IMR-90 (cell line): Measurements from ENCODE around the gene GRK2. TPM values are rescaled to one million over a fixed set of nuclear protein-coding genes. Genes with fewer than 3 reads are reported as not detected.

Experiments
- ATAC-seq: fragments of 200-7000 bp; cut with Tn5 transposase; 2 replicates; pipeline ENCODE4 v1.9.1; 2020; ENCODE audit warnings: low read depth, mild to moderate bottlenecking, moderate library complexity
- BruUV-seq: library from RNA; stranded (reverse); fragments of 400-500 nt; replicated peaks from 2 replicates; lab custom pipeline; 2021; lab: Mats Ljungman, UMichigan
- CTCF ChIA-PET: fragments of 300-600 bp; formaldehyde crosslinking; extraction: SDS; loops from one replicate; lab custom pipeline; 2021; ENCODE audit warnings: antibody characterized with exemption; lab: Yijun Ruan, JAX
- POLR2A ChIA-PET: fragments of 300-600 bp; sonication (Branson Sonifier 250); formaldehyde crosslinking; loops from one replicate; lab custom pipeline; 2022; ENCODE audit warnings: antibody characterized with exemption; ENCODE audit not compliant: unreplicated experiment; lab: Charles Lee
- DNase-seq: peaks from one replicate; pipeline ENCODE4 v3.0.0; 2013
- H2AFZ ChIP-seq: replicated peaks from 2 replicates; pipeline ENCODE3; 2013; ENCODE audit warnings: low read length, mild to moderate bottlenecking; ENCODE audit not compliant: poor library complexity
- H2AK5ac ChIP-seq: 2 replicates; pipeline ENCODE4 v1.6.1; 2013; ENCODE audit warnings: low read depth, low read length, inconsistent platforms
- H2AK9ac ChIP-seq: replicated peaks from 2 replicates; pipeline ENCODE3; 2013; ENCODE audit warnings: mild to moderate bottlenecking, low read depth, low read length, moderate library complexity; ENCODE audit not compliant: poor library complexity
- H2BK120ac ChIP-seq: 2 replicates; pipeline ENCODE4 v1.6.1; 2013; ENCODE audit warnings: low read depth, low read length, inconsistent platforms
- H2BK15ac ChIP-seq: 3 replicates; pipeline ENCODE4 v1.6.1; 2013; ENCODE audit warnings: low read depth, low read length, inconsistent platforms
- H2BK20ac ChIP-seq: 2 replicates; pipeline ENCODE4 v1.6.1; 2013; ENCODE audit warnings: low read depth, mild to moderate bottlenecking, inconsistent platforms, low read length, moderate library complexity
- H2BK5ac ChIP-seq: 2 replicates; pipeline ENCODE4 v1.6.1; 2013; ENCODE audit warnings: mild to moderate bottlenecking, low read depth, low read length, inconsistent platforms; ENCODE audit not compliant: poor library complexity, severe bottlenecking
- H3K14ac ChIP-seq: replicated peaks from 2 replicates; pipeline ENCODE4 v1.6.1; 2013; ENCODE audit warnings: low read depth, low read length, inconsistent platforms
- H3K18ac ChIP-seq: 2 replicates; pipeline ENCODE4 v1.6.1; 2013; ENCODE audit warnings: low read depth, low read length, control low read depth
- H3K23ac ChIP-seq: 2 replicates; pipeline ENCODE4 v1.6.1; 2013; ENCODE audit warnings: low read depth, low read length, inconsistent platforms
- H3K27ac ChIP-seq: 2 replicates; pipeline ENCODE4 v1.5.1; 2013; ENCODE audit warnings: mild to moderate bottlenecking, control low read depth, low read length; ENCODE audit not compliant: insufficient read depth
- H3K27me3 ChIP-seq: 2 replicates; pipeline ENCODE4 v1.6.1; 2013; ENCODE audit warnings: low read length; ENCODE audit not compliant: control insufficient read depth, insufficient read depth
- H3K36me3 ChIP-seq: 2 replicates; pipeline ENCODE4 v1.6.1; 2013; ENCODE audit warnings: low read length, mixed read lengths; ENCODE audit not compliant: control insufficient read depth, insufficient read depth
- H3K4ac ChIP-seq: 2 replicates; pipeline ENCODE4 v1.6.1; 2013; ENCODE audit warnings: low read depth, low read length, inconsistent platforms
- H3K4me1 ChIP-seq: 2 replicates; pipeline ENCODE4 v1.6.1; 2013; ENCODE audit warnings: low read length, mixed read lengths; ENCODE audit not compliant: control insufficient read depth, insufficient read depth
- H3K4me2 ChIP-seq: 2 replicates; pipeline ENCODE4 v1.6.1; 2013; ENCODE audit warnings: low read depth, mild to moderate bottlenecking, control low read depth, low read length, moderate library complexity
- H3K4me3 ChIP-seq: 2 replicates; pipeline ENCODE4 v1.5.1; 2013; ENCODE audit warnings: low read depth, mild to moderate bottlenecking, control low read depth, low read length, moderate library complexity; ENCODE audit not compliant: insufficient read depth
- H3K56ac ChIP-seq: 2 replicates; pipeline ENCODE4 v1.6.1; 2013; ENCODE audit warnings: low read length, inconsistent platforms; ENCODE audit not compliant: insufficient read depth; ENCODE audit errors: extremely low read depth
- H3K79me1 ChIP-seq, 2 experiments: 2 replicates each; pipeline ENCODE4 v1.6.1; 2013; ENCODE audit warnings: low read length in 2 of 2, inconsistent platforms in 1 of 2, low read depth in 1 of 2
- H3K9ac ChIP-seq: 2 replicates; pipeline ENCODE4 v1.6.1; 2013; ENCODE audit warnings: low read depth, low read length, control low read depth
- H3K9me1 ChIP-seq: 2 replicates; pipeline ENCODE4 v1.6.1; 2013; ENCODE audit warnings: low read length, inconsistent platforms; ENCODE audit not compliant: insufficient read depth
- H3K9me3 ChIP-seq: 2 replicates; pipeline ENCODE4 v1.6.1; 2013; ENCODE audit warnings: low read length; ENCODE audit not compliant: control insufficient read depth, insufficient read depth
- H4K20me1 ChIP-seq: 2 replicates; pipeline ENCODE4 v1.6.1; 2013; ENCODE audit warnings: low read length, inconsistent platforms; ENCODE audit not compliant: insufficient read depth
- H4K5ac ChIP-seq: 2 replicates; pipeline ENCODE4 v1.6.1; 2013; ENCODE audit warnings: mild to moderate bottlenecking, low read depth, low read length, control low read depth
- H4K8ac ChIP-seq, 2 experiments: 2 replicates each; pipeline ENCODE4 v1.6.1; 2013; ENCODE audit warnings: low read depth in 2 of 2, low read length in 2 of 2, control low read depth in 1 of 2, inconsistent platforms in 1 of 2
- H4K91ac ChIP-seq: 2 replicates; pipeline ENCODE4 v1.6.1; 2013; ENCODE audit warnings: low read depth, low read length, inconsistent platforms; ENCODE audit not compliant: insufficient read depth
- ELK1 ChIP-seq: fragments of 150-350 bp; IDR thresholded peaks from 2 replicates; pipeline ENCODE4 v1.6.1; 2016; ENCODE audit warnings: low read depth, mild to moderate bottlenecking, low read length, moderate library complexity, borderline replicate concordance
- MAZ ChIP-seq: IDR thresholded peaks from 2 replicates; pipeline ENCODE4 v1.6.1; 2012; ENCODE audit warnings: low read depth, mild to moderate bottlenecking, low read length, improper control_type of control experiment, moderate library complexity, borderline replicate concordance
- WGBS, 2 experiments: methylation state at CpG; one replicate each; pipeline versions ENCODE4 v1.1.5 to v1.1.7; 2013; ENCODE audit warnings: missing lambda C conversion rate in 2 of 2; ENCODE audit not compliant: insufficient read length in 1 of 2; ENCODE audit errors: extremely low coverage in 2 of 2; 5-methylcytosine and 5-hydroxymethylcytosine counted together
- dilution Hi-C: fragments of 300-500 bp; cut with HindIII; formaldehyde crosslinking; loops from one replicate; pipeline ENCODE4 v1.14.3; 2018; ENCODE audit warnings: low sequenced_read_pairs; ENCODE audit not compliant: unreplicated experiment
- in situ Hi-C: fragments of 300-500 bp; cut with MboI; formaldehyde crosslinking; loops from 3 replicates; pipeline ENCODE4 v1.14.3; 2019; ENCODE audit warnings: low sequenced_read_pairs, inconsistent platforms, mixed read lengths
- intact Hi-C: fragments of 100-400 bp; cut with micrococcal nuclease; formaldehyde crosslinking; loops from 2 replicates; pipeline ENCODE4 v1.10.0; 2022
- polyA plus RNA-seq, 3 experiments: library from polyadenylated mRNA; depleted of rRNA; stranded (reverse); fragments of >200 nt; gene quantifications; 2 replicates each; pipeline ENCODE4 v1.2.3, GENCODE V29; 2012; ENCODE audit warnings: low replicate concordance in 1 of 3
- total RNA-seq: library from RNA; depleted of rRNA; stranded (reverse); fragments of >200 nt; gene quantifications from 2 replicates; pipeline ENCODE4 v1.2.3, GENCODE V29; 2012

Gene GRK2
- total and polyA plus RNA-seq, 2 of the 4 experiments (the other 2 are of a cell fraction): 26.7 to 41.8 TPM

GRCh38 chr11:67303835-67304411 is 37.6 kb downstream of the GRK2 start:
- H3K18ac ChIP-seq: peak overlapping the region; percentile 1; the same call in 1 of the 2 replicates
- H3K14ac ChIP-seq: peak overlapping the region; percentile 63
- intact Hi-C loops (loop anchor here (2.0 kb wide), 1 partner anchor 15 kb away; the partner anchor contains the start of gene ANKRD13D), dilution Hi-C loops (no loop called here), in situ Hi-C loops (no loop called here)
- peak overlapping the region; percentile 59; the same call in 1 of the 2 replicates for H3K23ac ChIP-seq
- no peak overlapping the region for H2BK5ac ChIP-seq
- H4K8ac ChIP-seq: peak overlapping the region; percentile 75 to 80; a peak in 3 of 4 replicates
- H3K36me3 ChIP-seq: peaks cover 44% of the 10 kb centered on the region
- H3K9me1 ChIP-seq: peaks cover 3% of the 10 kb centered on the region
- H3K4me2 ChIP-seq: peak overlapping the region; percentile 91
- POLR2A ChIA-PET: no interaction called here
- peak overlapping the region; percentile 86; the same call in 1 of the 2 replicates for H3K4ac ChIP-seq
- ATAC-seq (peak; percentile 21), DNase-seq (no peak)
- H3K9ac ChIP-seq: peak overlapping the region; percentile 90
- peaks cover 18% of the 10 kb centered on the region for H3K4me1 ChIP-seq
- H4K5ac ChIP-seq: no peak overlapping the region
- TF ChIP-seq ELK1 (no peak), MAZ (peak; percentile 33; the same call in 1 of the 2 replicates)
- H3K27me3 ChIP-seq: no peaks in the 10 kb centered on the region
- no peak overlapping the region for H3K56ac ChIP-seq
- H2AK9ac ChIP-seq: peak overlapping the region; percentile 95
- H2AFZ ChIP-seq: peak overlapping the region; percentile 99
- H2BK20ac ChIP-seq: no peak overlapping the region
- H3K27ac ChIP-seq: peak overlapping the region; percentile 88; the same call in 1 of the 2 replicates
- H4K20me1 ChIP-seq: peaks cover 4% of the 10 kb centered on the region
- H2BK120ac ChIP-seq: no peak overlapping the region
- WGBS, 2 experiments: 9% methylated on average over 4 of the region's 43 CpGs; no CpG with 5 or more reads in 1 of the 2 experiments
- BruUV-seq: no TSS peak
- peaks cover 2 to 33% of the 10 kb centered on the region in 2 experiments; a peak in 2 of 4 replicates for H3K79me1 ChIP-seq
- H3K9me3 ChIP-seq: no peaks in the 10 kb centered on the region
- peak overlapping the region; percentile 49; the same call in 1 of the 2 replicates for H4K91ac ChIP-seq
- H2AK5ac ChIP-seq: peak overlapping the region; percentile 39; the same call in 1 of the 2 replicates
- CTCF ChIA-PET: interaction anchor here (1.0 kb wide), 1 partner anchor 13 kb away, joined by 3 read pairs; no protein-coding TSS in a partner anchor
- peak overlapping the region; percentile 100 for H3K4me3 ChIP-seq
- H2BK15ac ChIP-seq: no peak overlapping the region
